ENCODE measurements around the gene SPPL3.
A peak's percentile ranks its signal among the peaks of the same experiment; 100 is the strongest.

The SPPL3 gene

DNA sequence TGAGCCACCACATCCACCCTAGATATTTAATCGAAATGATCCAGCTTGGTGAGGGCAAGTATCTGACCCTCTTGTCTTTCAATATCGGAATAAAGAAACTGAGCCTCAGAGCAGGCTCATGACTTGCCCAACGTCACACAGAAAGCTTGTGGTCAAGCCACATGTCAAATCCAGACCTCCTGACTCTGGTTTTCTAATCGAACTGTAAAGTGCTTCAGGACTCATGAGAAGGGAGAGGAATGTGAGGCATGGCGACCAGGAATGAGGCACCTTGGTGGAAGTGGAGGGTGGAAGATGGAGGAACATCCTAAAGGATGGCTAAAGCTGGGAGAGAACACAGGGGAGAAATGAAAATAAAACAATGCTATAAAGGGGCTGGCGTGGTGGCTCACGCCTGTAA is 27.9 kb upstream of the SPPL3 start:
- TF ChIP-seq, protein P1, sequence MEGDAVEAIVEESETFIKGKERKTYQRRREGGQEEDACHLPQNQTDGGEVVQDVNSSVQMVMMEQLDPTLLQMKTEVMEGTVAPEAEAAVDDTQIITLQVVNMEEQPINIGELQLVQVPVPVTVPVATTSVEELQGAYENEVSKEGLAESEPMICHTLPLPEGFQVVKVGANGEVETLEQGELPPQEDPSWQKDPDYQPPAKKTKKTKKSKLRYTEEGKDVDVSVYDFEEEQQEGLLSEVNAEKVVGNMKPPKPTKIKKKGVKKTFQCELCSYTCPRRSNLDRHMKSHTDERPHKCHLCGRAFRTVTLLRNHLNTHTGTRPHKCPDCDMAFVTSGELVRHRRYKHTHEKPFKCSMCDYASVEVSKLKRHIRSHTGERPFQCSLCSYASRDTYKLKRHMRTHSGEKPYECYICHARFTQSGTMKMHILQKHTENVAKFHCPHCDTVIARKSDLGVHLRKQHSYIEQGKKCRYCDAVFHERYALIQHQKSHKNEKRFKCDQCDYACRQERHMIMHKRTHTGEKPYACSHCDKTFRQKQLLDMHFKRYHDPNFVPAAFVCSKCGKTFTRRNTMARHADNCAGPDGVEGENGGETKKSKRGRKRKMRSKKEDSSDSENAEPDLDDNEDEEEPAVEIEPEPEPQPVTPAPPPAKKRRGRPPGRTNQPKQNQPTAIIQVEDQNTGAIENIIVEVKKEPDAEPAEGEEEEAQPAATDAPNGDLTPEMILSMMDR (conservative IDR thresholded peaks at IDR 0.05), result no peak

DNA sequence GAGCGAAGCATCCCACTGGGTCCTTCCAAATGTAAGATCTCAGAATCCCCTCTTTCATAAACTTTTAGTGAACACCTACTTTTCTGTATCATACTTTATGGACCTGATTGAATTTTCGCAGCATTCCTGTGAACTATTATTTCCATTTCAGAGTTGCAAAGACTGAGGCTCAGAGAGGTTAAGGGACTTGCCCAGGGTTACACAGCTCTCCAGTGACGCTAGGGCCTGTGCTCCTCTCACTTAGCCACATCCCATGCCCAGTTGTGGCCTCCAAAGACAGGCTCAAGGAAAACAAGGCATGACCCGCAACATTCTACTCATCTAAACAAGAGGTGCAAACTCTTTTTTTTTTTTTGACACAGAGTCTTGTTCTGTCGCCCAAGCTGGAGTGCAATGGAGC is 25.9 kb upstream of the SPPL3 start:
- H3K27ac ChIP-seq, result no peak overlapping the region
- TF ChIP-seq, protein P1 (conservative IDR thresholded peaks at IDR 0.05), result no peak

More for the DNA sequence above, 27.9 kb upstream of the SPPL3 start:
- H3K27ac ChIP-seq, result no peak overlapping the region

GRCh38 chr12:120928864-120929652 is 24.9 kb upstream of the SPPL3 start:
- TF ChIP-seq, protein P1 (conservative IDR thresholded peaks at IDR 0.05), result no peak
- peak overlapping the region; percentile 39; the same call in 1 of the 2 replicates for H3K27ac ChIP-seq

DNA sequence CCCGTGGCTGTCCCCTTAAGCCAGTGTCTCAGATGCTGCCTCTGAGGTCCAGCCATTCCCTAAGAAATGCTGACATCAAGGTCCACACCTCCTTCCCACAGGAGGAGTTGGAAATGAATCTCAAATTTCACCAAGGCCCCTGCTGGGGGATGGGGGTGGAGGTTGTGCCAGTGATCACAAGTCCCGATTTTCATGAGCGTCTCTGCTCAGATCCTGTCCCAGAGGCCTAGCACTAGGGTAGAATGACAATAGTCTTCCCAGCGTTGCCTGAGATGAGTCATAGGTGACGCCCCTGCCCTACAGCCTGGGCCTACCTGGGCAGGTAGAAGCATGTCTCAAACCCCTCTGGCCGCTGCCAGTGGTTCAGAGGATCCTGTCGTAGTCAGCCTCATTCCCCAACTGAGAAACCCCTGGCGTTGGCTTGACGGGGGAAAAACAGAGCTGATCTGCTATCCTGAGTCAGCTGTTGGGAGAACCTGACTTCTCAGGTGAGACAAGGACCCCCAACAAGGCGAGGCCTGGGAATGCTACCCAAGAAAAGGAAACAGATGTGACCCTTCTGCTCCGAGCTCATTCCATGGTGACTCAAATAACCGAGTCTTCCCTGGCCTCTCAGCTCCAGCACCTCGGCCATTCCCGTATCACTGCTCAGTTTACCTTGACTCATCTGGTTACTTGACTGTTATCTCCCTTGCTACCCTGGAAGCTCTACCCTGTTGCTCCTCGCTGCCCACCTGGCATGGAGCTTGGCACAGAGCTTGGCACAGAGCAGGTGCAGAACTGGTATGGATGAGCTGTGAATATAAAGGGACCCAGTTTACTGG is 21.8 kb upstream of the SPPL3 start:
- no peak overlapping the region for H3K27ac ChIP-seq
- TF ChIP-seq, protein P1 (conservative IDR thresholded peaks at IDR 0.05), result no peak

GRCh38 chr12:120922279-120922678 is 18.1 kb upstream of the SPPL3 start:
- H3K27ac ChIP-seq, result no peak overlapping the region
- TF ChIP-seq, protein P1 (conservative IDR thresholded peaks at IDR 0.05), result no peak

DNA sequence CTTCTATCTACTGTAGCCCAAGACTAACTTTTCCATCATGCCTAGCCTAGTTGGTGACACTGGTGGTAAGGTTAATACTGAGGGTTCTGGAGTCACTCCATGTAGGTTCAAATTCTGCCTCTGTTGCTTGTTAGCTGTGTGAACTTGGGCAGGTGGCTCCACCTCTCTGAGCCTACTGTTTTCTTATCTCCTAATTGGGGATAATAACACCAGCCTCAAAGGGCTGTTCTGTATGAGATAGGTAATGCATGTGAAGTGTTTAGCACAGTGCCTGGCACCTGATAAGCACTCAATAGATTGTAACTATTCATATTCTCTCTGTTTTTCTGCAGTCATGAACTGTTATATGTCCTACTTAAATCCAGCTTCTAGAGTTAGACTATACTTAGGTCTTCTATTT is 17.5 kb upstream of the SPPL3 start:
- no peak overlapping the region for H3K27ac ChIP-seq
- TF ChIP-seq, protein P1 (conservative IDR thresholded peaks at IDR 0.05), result no peak

- no peak overlapping the region for H3K27ac ChIP-seq
These were observed 16.0 kb upstream of the SPPL3 start for GRCh38 chr12:120920178-120920577.

More at GRCh38 chr12:120920178-120920577, 16.0 kb upstream of the SPPL3 start:
- TF ChIP-seq, protein P1 (conservative IDR thresholded peaks at IDR 0.05), result no peak
